ENCODE data around the gene LAMC3. TPM values are rescaled to one million over a fixed set of nuclear protein-coding genes. Genes with fewer than 3 reads are reported as not detected.

LAMC3 gene
- polyA plus RNA-seq, 1 donor = 2.1 TPM

- no peak for DNase-seq
These were observed 29.2 kb upstream of the LAMC3 start for GRCh38 chr9:130979591-130980385.

- DNase-seq = no peak
These were observed 28.4 kb upstream of the LAMC3 start for GRCh38 chr9:130980526-130980925.

GRCh38 chr9:130981002-130981755 is 27.8 kb upstream of the LAMC3 start:
- DNase-seq = no peak

DNA sequence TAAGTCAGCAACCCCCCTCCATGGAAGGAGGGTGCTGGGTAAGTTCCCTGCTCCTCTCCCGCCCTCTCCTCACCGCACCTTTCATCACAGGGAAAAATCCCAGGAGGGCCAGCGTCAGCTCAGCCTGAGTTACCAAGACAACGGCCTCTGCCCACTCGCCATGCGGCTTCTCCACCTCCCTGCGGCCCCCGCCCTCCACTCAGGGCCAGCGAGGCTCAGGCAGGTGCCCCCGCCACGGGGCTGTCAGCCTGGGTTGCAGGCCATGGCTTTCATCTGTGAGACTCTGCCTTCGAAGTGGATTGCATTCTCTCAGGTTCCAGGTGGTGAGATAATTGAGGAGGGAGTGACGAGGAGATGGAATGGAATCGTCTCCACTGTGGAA is 27.2 kb upstream of the LAMC3 start:
- DNase-seq = no peak

DNA sequence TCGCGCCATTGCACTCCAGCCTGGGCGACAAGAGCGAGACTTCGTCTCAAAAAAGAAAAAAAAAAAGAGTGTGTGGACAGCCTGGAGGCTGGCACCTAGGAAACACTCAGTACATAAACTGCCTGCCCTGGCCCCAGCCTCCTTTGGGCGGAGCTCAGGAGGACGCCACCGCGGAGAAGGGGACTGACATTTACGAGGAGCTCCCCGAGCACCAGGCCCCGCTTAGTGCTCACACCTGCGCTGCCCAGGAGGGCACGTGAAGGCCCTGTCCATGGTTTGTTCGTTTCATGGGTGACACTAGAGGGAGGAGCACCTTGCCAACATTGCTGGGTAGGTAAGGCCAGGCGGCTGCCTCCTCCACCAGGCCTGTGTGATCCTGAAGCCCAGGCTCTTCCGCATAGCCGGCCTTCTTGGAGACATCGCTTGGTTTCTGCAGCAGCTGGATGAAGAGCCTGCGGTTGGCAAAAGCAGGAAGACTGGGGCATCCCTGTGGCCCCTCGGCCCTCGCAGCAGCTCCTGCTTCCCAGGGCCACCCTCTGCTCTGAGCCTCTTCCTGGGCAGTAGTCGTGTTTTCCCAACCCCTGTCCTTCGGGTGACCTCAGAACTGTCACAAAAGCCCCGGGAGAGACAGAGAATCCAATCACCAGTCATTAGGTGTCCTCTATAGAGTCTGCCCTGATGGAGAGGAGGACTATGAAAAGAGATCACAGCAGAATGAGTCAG is 26.2 kb upstream of the LAMC3 start:
- DNase-seq = no peak

DNA sequence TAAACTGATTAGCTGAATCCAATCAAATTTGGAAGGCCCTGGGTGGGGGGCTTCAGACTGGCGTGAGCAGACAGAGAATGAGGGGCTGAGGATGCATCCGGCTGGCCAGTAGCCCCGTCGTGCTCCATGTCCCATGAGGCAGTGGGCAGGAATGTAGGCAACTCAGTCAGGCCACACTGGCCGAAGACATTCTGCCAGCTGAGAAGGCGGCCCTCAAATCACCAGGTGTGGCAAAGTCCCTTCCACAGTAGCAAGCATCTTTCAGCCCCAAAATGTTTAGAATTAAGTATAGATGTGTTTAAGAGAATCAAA is 25.7 kb upstream of the LAMC3 start:
- DNase-seq = no peak

GRCh38 chr9:130983970-130984369 is 25.0 kb upstream of the LAMC3 start:
- DNase-seq = no peak

GRCh38 chr9:130984521-130984920 is 24.5 kb upstream of the LAMC3 start:
- DNase-seq = no peak

GRCh38 chr9:130985029-130985428 is 23.9 kb upstream of the LAMC3 start:
- no peak for DNase-seq

GRCh38 chr9:130985606-130986162 is 23.3 kb upstream of the LAMC3 start:
- no peak for DNase-seq

DNA sequence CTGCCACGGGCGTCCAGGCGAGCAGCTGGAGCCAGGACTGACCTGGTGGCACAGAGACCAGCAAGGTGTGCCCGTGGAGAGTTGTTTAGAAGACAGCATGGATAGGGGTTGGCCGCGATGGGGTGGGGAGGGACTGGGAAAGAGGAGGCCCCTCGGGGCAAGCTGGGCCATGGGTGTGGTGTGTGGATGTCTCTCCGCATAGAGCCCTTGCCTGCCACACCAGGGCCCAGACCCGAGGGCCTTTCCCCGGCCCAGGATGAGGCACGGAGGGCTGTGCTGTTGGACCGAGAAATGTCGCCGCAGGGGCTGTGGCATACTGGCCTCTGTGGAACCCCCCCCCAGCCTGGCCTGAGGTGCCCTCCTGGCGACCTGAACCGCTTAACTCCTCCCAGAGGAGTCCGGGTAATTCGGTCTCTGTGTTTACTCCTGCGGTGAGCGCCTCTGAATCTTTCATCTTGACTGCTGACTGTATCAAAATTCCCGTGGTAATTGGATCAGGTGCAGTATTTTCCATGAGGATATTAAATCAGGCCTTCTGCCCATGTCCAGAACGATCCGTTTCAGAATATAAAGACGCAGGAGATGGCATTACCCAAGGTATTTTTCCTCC is 22.5 kb upstream of the LAMC3 start:
- DNase-seq = no peak

DNA sequence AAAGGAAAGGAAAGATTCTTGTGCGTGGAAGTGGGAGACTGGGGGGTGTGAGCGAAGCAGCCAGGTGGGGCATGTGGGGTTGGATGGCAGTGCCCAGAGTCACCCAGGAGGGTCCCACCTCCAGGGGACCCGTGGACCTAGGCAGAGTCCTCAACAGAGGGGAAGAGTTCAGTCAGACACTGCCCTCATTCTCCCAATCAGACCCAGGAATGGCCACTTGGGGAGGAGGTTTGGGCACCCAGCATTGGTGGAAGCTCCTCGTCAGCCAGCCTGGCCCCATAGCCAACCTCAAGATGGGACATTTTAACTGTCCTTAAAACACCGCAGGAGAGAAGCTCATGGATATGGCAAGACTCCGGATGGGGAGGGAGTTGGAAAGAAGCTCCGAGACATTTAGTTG is 21.9 kb upstream of the LAMC3 start:
- no peak for DNase-seq

DNA sequence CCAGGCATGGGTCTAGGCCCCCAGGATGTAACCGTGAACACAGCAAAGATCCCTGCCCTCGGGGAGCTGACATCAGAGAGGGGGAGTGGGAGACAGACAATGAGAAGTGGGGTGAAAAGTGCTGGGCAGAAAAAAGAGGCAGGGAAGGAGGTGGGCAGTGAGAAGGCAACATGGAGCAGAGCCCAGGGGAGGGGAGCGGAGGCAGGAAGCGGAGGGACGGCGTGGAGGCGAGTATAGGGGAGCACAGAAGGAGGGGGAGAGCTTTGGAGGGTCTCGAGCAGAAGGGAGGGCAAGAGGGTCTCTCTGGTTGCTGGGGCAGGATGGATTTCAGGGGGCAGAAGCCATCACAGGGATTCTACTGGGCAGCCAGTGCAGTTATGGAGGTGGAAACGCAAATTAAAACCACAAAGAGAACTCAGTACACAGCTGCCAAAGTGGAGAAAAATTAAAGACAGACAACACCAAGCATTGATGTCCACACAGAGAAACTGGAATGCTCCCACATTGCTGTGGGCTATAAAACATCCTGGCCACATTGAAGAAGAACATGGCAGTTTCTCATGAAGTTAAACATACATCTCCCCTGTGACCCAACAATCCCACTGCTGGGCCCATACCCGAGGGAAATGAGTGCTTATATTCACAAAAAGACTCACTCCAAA is 21.1 kb upstream of the LAMC3 start:
- DNase-seq = no peak

GRCh38 chr9:130988400-130988747 is 20.6 kb upstream of the LAMC3 start:
- DNase-seq = no peak

DNA sequence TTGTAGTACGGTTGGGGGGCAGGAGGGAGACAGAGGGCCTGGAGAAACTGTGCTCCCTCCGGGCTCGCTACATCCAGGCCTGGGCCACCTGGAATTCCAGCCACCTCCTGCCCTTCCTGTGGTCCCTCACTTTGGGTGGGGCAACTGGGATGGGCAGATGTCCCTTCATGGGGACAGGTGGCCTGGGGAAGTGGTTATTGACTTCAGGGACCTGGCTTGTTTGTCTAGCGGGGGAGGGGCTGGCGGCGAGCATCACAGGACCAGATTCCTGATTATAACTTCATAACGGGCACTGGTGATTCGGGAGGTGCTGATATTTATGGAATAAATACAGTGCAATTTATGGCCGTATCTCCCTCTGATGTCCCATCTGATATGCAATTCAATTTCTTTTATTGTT is 20.1 kb upstream of the LAMC3 start:
- no peak for DNase-seq

GRCh38 chr9:130989391-130989790 is 19.6 kb upstream of the LAMC3 start:
- no peak for DNase-seq

GRCh38 chr9:130989891-130990290 is 19.1 kb upstream of the LAMC3 start:
- DNase-seq = no peak

DNA sequence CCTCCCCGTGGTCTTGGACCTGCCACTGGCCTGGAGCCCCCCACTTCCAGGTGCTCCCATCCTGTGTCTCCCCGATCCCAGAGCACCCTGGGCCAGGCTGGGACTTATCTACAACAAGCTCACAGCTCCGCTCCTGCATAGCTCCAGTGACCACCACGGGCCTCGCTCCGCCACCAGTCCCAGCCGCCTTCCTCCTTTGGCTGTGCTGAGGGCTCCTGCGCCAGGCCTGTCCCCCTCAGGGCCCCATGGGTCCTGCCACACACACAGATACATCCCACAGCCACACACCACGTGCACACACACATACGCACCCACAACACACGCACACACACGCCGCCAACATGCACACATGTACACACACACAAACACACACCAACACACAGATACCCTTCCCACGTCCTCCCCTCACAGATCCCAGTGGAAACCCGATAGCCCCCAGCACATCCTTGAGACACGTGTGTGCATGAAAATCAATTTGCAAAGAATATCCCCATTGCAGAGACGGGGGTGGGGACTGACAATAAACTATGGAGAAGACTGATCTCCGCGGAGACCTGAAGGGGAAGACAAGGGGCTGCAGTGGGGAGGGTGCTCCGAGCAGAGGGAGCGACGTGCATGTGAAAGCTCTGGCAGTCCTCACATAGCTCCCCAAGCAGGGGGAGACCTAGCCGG is 18.5 kb upstream of the LAMC3 start:
- no peak for DNase-seq

DNA sequence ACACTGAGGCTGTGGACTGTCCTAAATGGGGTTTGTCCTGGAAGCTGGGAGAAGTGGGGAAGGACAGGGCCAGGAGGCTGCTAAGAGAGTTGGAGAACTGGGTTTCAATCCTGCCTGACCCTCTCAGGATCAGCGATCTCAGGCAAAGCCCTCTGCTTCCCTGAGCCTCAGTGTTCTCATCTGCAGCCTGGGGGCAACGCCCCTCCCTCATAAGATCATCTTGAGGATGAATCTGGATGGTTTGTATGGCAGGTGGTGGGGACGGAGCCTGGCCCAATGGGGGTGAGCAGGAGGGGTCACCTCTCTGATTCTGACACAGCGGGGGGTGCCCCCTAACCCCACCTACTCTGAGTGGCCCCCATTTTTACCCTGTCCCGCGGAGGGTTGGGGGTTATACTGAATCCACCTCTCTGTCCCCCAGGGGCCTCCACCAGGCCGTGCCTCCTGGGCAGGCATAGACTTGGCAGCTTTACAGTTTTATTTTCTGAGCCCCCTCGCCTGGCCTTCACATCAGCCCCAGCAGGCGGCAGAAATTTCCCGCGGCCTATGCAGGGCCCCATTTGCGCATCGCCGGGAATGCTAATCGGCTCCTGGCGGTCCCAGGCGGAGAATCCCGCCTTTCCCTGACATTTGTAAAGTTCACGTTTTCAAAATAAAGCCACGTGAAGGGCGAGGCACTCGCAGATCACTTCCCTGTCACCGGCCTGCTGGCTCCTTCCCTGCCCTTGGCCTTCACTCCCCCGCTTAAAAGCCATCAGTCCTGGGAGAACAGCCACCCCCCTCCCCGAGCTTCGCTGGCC is 17.8 kb upstream of the LAMC3 start:
- no peak for DNase-seq

DNA sequence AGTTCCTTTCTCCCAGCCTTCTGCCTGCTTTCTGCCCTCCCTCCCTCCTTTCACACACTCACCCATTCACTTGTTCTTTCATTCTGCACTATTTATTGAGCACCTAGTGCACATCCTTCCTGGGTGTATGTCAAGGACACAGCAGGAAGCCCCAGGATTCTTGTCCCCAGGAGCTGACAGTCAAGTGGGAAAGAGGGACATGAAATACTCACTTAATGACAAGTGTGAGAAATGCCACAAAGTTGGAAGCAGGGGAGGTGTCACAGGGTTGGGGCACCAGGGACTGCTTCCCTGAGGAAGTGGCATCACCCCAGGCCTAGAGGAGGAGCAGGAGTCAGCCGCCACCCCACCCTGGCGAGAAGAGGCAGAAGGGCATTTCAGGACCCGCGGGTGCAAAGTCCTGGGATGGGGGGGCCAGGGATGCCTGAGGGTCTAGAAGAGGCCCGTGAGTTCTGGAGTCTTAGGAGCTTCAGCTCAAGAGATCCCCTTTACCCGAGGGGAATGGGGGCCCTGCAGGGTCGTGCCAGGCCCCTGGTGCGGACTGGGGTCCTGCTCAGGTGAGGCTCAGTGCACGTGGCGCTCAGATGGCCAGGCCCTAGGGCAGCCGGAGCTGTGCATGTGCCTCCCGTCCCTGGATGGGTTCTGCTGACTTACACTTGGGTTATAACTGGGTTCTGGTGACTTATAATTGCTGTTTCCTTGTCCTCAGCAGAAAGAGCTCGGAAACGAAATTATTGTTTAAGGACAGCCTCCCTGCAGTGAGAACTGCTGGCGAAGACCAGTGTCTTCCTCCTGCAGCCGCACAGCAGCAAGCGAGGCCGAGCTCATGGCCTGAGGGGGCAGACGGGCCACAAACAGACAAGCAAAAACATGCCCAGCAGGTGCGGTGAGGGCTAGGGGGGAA is 16.9 kb upstream of the LAMC3 start:
- DNase-seq = no peak
